ENCODE measurements around the gene KCNJ3.

DNA sequence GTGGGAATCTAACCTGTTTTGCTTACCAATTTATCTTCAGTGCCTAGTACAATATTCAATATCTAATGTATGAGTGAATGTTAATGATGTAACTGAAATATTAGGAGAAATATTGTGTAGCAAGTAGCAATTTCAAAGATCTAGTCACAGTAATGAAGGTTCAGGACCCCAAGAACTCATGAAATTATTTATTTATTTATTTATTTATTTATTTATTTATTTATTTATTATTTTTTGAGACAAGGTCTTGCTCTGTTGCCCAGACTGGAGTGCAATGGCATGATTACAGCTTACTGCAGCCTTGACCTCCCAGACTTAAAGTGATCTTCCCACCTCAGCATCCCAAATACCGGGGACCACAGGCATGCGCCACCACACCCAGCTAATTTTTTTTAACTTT lies 126.9 kb downstream of the KCNJ3 start:
- TF ChIP-seq, protein P1, sequence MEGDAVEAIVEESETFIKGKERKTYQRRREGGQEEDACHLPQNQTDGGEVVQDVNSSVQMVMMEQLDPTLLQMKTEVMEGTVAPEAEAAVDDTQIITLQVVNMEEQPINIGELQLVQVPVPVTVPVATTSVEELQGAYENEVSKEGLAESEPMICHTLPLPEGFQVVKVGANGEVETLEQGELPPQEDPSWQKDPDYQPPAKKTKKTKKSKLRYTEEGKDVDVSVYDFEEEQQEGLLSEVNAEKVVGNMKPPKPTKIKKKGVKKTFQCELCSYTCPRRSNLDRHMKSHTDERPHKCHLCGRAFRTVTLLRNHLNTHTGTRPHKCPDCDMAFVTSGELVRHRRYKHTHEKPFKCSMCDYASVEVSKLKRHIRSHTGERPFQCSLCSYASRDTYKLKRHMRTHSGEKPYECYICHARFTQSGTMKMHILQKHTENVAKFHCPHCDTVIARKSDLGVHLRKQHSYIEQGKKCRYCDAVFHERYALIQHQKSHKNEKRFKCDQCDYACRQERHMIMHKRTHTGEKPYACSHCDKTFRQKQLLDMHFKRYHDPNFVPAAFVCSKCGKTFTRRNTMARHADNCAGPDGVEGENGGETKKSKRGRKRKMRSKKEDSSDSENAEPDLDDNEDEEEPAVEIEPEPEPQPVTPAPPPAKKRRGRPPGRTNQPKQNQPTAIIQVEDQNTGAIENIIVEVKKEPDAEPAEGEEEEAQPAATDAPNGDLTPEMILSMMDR (conservative IDR thresholded peaks at IDR 0.05; ENCODE audit: low read depth, low read length), result no peak
- TF ChIP-seq EZH2 (IDR thresholded peaks at IDR 0.05; ENCODE audit: borderline replicate concordance, low read depth, low read length, poor library complexity, severe bottlenecking), result no peak

Measured in A673 (cell line).